Measurements from ENCODE around the gene APOD.

APOD gene

DNA sequence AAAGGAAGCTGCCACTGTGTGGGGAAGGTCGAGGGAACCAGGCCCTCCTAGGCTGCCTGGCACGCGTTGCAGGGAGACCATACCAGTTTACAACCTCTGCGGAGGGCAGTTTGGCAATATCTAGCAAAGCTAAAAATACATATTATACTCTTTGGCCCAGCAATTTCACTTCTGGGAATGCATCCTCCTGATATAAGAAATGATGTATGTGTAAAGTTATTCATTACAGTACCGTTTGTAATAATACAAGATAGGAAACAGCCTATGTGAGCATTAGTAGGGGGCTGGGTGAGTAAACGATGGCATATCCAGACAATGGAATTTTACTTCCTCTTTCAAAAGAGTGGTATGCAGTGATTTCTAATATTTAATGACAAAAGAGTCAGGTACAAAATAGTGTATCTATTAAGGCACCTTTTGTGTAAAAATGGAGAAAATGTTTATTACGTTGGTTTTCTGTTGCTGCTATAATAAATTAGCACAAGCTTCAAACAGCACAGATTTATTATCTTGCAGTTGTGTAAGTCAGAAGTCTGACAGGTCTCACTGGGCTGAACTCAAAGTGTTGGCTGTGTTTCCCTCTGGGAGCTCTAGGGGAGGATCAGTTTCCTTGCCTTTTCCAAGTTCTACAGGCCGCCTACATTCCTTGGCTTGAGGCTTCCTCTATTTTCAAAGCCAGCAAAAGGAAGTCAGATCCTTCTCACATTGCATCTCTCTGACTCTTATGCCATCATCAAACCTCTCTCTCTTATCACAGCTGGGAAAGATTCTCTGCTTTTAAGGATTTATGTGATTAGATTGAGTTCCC lies 9.0 kb downstream of the APOD start:
- TF ChIP-seq, protein P1, sequence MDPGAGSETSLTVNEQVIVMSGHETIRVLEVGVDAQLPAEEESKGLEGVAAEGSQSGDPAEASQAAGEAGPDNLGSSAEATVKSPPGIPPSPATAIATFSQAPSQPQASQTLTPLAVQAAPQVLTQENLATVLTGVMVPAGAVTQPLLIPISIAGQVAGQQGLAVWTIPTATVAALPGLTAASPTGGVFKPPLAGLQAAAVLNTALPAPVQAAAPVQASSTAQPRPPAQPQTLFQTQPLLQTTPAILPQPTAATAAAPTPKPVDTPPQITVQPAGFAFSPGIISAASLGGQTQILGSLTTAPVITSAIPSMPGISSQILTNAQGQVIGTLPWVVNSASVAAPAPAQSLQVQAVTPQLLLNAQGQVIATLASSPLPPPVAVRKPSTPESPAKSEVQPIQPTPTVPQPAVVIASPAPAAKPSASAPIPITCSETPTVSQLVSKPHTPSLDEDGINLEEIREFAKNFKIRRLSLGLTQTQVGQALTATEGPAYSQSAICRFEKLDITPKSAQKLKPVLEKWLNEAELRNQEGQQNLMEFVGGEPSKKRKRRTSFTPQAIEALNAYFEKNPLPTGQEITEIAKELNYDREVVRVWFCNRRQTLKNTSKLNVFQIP (CRISPR knock-in tag; IDR thresholded peaks at IDR 0.05; ENCODE audit: borderline replicate concordance, low read depth) = no peak
- no peak for TF ChIP-seq ISL1 (CRISPR knock-in tag; IDR thresholded peaks at IDR 0.05)
- TF ChIP-seq RARB (CRISPR knock-in tag; IDR thresholded peaks at IDR 0.05) = no peak
- ATAC-seq = no peak

DNA sequence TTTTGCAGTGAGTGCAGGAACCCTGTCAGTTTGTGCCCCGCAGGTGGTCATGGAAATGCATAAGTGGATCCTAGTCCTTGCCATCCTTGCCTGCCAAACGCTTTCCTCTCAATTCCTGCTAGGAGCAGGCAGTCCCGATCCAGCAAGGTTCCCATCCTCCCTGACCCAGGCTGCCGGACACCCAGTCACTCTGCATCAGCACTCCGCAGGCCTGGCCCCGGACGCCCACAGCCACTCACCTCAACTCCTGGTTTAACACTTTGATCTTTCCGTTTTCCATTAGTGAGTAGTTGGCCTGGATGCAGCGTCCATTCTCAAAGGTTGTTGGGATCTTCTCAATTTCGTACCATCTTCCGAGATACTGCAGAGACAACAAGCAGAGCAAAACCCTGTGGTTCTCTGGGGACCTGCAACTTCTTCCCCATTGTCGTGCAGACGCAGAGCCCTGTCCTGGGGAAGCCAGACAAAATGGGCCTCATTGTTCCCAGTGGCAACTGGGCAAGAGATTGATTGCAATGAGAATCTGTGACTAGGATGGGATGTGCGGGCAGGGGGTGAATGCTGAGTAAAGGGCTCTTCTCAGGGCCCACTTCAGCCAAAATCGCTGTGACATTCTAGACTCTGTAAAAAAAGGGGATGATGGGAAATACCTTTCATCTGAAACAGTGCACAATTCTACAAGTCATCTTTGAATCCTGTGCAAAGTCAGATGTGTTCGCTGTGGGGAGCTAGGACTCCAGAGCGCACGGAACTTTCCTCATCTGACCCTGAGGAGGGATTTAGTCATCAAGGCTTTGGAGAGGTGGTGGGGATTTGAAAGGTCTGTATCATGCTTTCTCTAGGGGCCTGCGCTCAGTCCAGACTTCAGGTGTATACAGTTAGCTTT lies 9.9 kb downstream of the APOD start:
- TF ChIP-seq GLIS3 (CRISPR knock-in tag; IDR thresholded peaks at IDR 0.05) = no peak
- TF ChIP-seq, protein P2, sequence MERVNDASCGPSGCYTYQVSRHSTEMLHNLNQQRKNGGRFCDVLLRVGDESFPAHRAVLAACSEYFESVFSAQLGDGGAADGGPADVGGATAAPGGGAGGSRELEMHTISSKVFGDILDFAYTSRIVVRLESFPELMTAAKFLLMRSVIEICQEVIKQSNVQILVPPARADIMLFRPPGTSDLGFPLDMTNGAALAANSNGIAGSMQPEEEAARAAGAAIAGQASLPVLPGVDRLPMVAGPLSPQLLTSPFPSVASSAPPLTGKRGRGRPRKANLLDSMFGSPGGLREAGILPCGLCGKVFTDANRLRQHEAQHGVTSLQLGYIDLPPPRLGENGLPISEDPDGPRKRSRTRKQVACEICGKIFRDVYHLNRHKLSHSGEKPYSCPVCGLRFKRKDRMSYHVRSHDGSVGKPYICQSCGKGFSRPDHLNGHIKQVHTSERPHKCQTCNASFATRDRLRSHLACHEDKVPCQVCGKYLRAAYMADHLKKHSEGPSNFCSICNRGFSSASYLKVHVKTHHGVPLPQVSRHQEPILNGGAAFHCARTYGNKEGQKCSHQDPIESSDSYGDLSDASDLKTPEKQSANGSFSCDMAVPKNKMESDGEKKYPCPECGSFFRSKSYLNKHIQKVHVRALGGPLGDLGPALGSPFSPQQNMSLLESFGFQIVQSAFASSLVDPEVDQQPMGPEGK (CRISPR knock-in tag; IDR thresholded peaks at IDR 0.05; ENCODE audit: borderline replicate concordance) = no peak
- no peak for TF ChIP-seq ZNF565 (CRISPR knock-in tag; conservative IDR thresholded peaks at IDR 0.05; ENCODE audit: low read depth)
- no peak for TF ChIP-seq BACH2 (CRISPR knock-in tag; IDR thresholded peaks at IDR 0.05; ENCODE audit: borderline replicate concordance)
- no peak for TF ChIP-seq ESRRG (CRISPR knock-in tag; IDR thresholded peaks at IDR 0.05)
- TF ChIP-seq, protein P1 (CRISPR knock-in tag; IDR thresholded peaks at IDR 0.05; ENCODE audit: borderline replicate concordance, low read depth) = no peak
- TF ChIP-seq PPARA (CRISPR knock-in tag; IDR thresholded peaks at IDR 0.05; ENCODE audit: borderline replicate concordance) = no peak
- no peak for TF ChIP-seq ZFP3 (CRISPR knock-in tag; IDR thresholded peaks at IDR 0.05)
- no peak for TF ChIP-seq CSDC2 (CRISPR knock-in tag; IDR thresholded peaks at IDR 0.05)
- ATAC-seq = no peak

DNA sequence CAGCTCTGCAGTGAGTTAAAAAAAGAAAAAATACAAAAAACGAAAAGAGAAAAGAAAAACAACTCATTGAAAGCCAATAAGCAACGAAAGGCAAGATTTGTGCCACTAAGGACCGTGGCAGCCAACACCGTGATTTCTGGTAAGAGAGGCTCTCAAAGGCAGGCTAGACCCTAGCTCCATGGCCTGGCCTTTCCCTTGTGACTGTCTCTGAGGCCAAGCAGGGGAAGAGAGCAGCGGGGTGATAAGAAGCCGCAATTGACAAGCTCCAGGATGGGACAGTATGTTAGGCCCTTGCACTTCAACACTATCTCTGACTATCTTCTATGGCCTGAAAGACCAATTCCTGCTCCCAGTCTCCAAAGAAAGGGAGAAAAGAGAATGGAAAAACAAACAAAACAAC lies 12.4 kb downstream of the APOD start:
- ATAC-seq = no peak
- TF ChIP-seq OSR1 (CRISPR knock-in tag; IDR thresholded peaks at IDR 0.05) (no peak), BACH2 (CRISPR knock-in tag; IDR thresholded peaks at IDR 0.05; ENCODE audit: borderline replicate concordance) (no peak), ZNF70 (CRISPR knock-in tag; IDR thresholded peaks at IDR 0.05) (no peak), ESRRG (CRISPR knock-in tag; IDR thresholded peaks at IDR 0.05) (no peak), CSDC2 (CRISPR knock-in tag; IDR thresholded peaks at IDR 0.05) (no peak), RARB (CRISPR knock-in tag; IDR thresholded peaks at IDR 0.05) (no peak), ZNF565 (CRISPR knock-in tag; conservative IDR thresholded peaks at IDR 0.05; ENCODE audit: low read depth) (no peak), TOX (CRISPR knock-in tag; IDR thresholded peaks at IDR 0.05; ENCODE audit: borderline replicate concordance) (no peak), PPARA (CRISPR knock-in tag; IDR thresholded peaks at IDR 0.05; ENCODE audit: borderline replicate concordance) (no peak), ARNTL (CRISPR knock-in tag; IDR thresholded peaks at IDR 0.05; ENCODE audit: borderline replicate concordance, low read depth) (no peak), ZFP30 (CRISPR knock-in tag; IDR thresholded peaks at IDR 0.05) (no peak), ISL1 (CRISPR knock-in tag; IDR thresholded peaks at IDR 0.05) (no peak), SNAI2 (CRISPR knock-in tag; IDR thresholded peaks at IDR 0.05) (no peak), TCF4 (CRISPR knock-in tag; IDR thresholded peaks at IDR 0.05; ENCODE audit: borderline replicate concordance) (no peak), ZC3H10 (CRISPR knock-in tag; IDR thresholded peaks at IDR 0.05) (no peak), GLIS3 (CRISPR knock-in tag; IDR thresholded peaks at IDR 0.05) (no peak), ZNF8 (CRISPR knock-in tag; IDR thresholded peaks at IDR 0.05) (no peak)
- TF ChIP-seq, protein P1 (CRISPR knock-in tag; IDR thresholded peaks at IDR 0.05; ENCODE audit: borderline replicate concordance, low read depth) = no peak
- TF ChIP-seq, protein P3, sequence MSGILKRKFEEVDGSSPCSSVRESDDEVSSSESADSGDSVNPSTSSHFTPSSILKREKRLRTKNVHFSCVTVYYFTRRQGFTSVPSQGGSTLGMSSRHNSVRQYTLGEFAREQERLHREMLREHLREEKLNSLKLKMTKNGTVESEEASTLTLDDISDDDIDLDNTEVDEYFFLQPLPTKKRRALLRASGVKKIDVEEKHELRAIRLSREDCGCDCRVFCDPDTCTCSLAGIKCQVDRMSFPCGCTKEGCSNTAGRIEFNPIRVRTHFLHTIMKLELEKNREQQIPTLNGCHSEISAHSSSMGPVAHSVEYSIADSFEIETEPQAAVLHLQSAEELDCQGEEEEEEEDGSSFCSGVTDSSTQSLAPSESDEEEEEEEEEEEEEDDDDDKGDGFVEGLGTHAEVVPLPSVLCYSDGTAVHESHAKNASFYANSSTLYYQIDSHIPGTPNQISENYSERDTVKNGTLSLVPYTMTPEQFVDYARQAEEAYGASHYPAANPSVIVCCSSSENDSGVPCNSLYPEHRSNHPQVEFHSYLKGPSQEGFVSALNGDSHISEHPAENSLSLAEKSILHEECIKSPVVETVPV (CRISPR knock-in tag; IDR thresholded peaks at IDR 0.05) = no peak
- TF ChIP-seq, protein P2 (CRISPR knock-in tag; IDR thresholded peaks at IDR 0.05; ENCODE audit: borderline replicate concordance) = no peak
